H1 (cell line): ENCODE results near the gene ZBTB20. TPM values are rescaled to one million over a fixed set of nuclear protein-coding genes. Genes with fewer than 3 reads are reported as not detected.

Experiments
- CTCF ChIA-PET: fragments of 300-600 bp; sonication (Branson Sonifier 250); formaldehyde crosslinking; loops from one replicate; lab custom pipeline; 2021; ENCODE audit not compliant: partially characterized antibody; lab: Charles Lee
- POLR2A ChIA-PET: fragments of 300-600 bp; sonication (Branson Sonifier 250); formaldehyde crosslinking; loops from one replicate; lab custom pipeline; 2021; ENCODE audit warnings: inconsistent platforms; ENCODE audit not compliant: partially characterized antibody; lab: Charles Lee
- DNase-seq, 2 experiments: peaks; one replicate each; pipeline versions ENCODE4 v3.0.0 to v3.0.0-alpha.2; 2010 to 2022; ENCODE audit warnings: low spot score in 2 of 2, low read depth in 1 of 2, mixed read lengths in 1 of 2
- FAIRE-seq: peaks from 2 replicates; lab custom pipeline; 2011; peaks lifted over from hg19 to GRCh38; lab: Jason Lieb, UNC
- H2AFZ ChIP-seq: 2 replicates; pipeline ENCODE4 v1.8.1; 2012; ENCODE audit warnings: low read length, inconsistent platforms
- H2AK5ac ChIP-seq: 2 replicates; pipeline ENCODE4 v1.6.1; 2013; ENCODE audit warnings: low read depth, low read length
- H2BK120ac ChIP-seq: replicated peaks from 2 replicates; pipeline ENCODE3; 2013; ENCODE audit warnings: low read depth, low read length, inconsistent platforms
- H2BK12ac ChIP-seq: 2 replicates; pipeline ENCODE4 v1.6.1; 2013; ENCODE audit warnings: low read depth, low read length
- H2BK15ac ChIP-seq: 2 replicates; pipeline ENCODE4 v1.6.1; 2013; ENCODE audit warnings: low read length
- H2BK20ac ChIP-seq: 2 replicates; pipeline ENCODE4 v1.6.1; 2013; ENCODE audit warnings: low read length
- H2BK5ac ChIP-seq: 2 replicates; pipeline ENCODE4 v1.6.1; 2013; ENCODE audit warnings: low read depth, low read length
- H3K14ac ChIP-seq: 2 replicates; pipeline ENCODE4 v1.6.1; 2013; ENCODE audit warnings: inconsistent platforms; ENCODE audit not compliant: insufficient read length
- H3K18ac ChIP-seq: 2 replicates; pipeline ENCODE4 v1.6.1; 2013; ENCODE audit warnings: low read length; ENCODE audit errors: extremely low read depth
- H3K23ac ChIP-seq: 2 replicates; pipeline ENCODE4 v1.6.1; 2013; ENCODE audit warnings: inconsistent platforms; ENCODE audit not compliant: insufficient read length
- H3K23me2 ChIP-seq: 2 replicates; pipeline ENCODE4 v1.6.1; 2013; ENCODE audit warnings: low read depth, low read length
- H3K27ac ChIP-seq: 2 replicates; pipeline ENCODE4 v1.6.1; 2011; ENCODE audit warnings: low read depth, low read length, inconsistent platforms
- H3K27me3 ChIP-seq, 4 experiments: replicated peaks in 1 of 4; 1 replicate in 1 of 4; 2 replicates in 3 of 4; pipeline versions ENCODE4 v1.6.1 to v1.8.1; 2011 to 2013; ENCODE audit warnings: low read length in 3 of 4, mild to moderate bottlenecking in 3 of 4, inconsistent platforms in 2 of 4, mixed read lengths in 2 of 4, moderate library complexity in 1 of 4; ENCODE audit not compliant: control insufficient read depth in 3 of 4, insufficient read depth in 3 of 4; ENCODE audit errors: extremely low read depth in 1 of 4
- H3K36me3 ChIP-seq, 4 experiments: 2 replicates each; pipeline versions ENCODE4 v1.6.1 to v1.8.1; 2011 to 2013; ENCODE audit warnings: mild to moderate bottlenecking in 4 of 4, low read length in 3 of 4, moderate library complexity in 2 of 4, control low read depth in 1 of 4, inconsistent platforms in 1 of 4; ENCODE audit not compliant: insufficient read depth in 4 of 4, control insufficient read depth in 2 of 4
- H3K4ac ChIP-seq: replicated peaks from 2 replicates; pipeline ENCODE3; 2013; ENCODE audit warnings: low read length, low read depth, mixed read lengths, inconsistent platforms; ENCODE audit not compliant: insufficient read length
- H3K4me1 ChIP-seq, 4 experiments: replicated peaks in 1 of 4; 1 replicate in 1 of 4; 2 replicates in 3 of 4; pipeline versions ENCODE4 v1.6.1 to v1.8.1; 2011 to 2013; ENCODE audit warnings: low read length in 3 of 4, inconsistent platforms in 2 of 4, mixed read lengths in 1 of 4; ENCODE audit not compliant: insufficient read depth in 4 of 4, control insufficient read depth in 3 of 4
- H3K4me2 ChIP-seq, 2 experiments: 2 replicates each; pipeline versions ENCODE4 v1.6.1 to v1.8.1; 2011 to 2013; ENCODE audit warnings: low read depth in 2 of 2, low read length in 2 of 2, control low read depth in 1 of 2, inconsistent platforms in 1 of 2, mild to moderate bottlenecking in 1 of 2; ENCODE audit not compliant: insufficient read depth in 1 of 2
- H3K4me3 ChIP-seq, 4 experiments: fragments of 200-600, 300-600 bp in 1 of 4; sonication (generic), shearing (Covaris generic), sonication (Bioruptor Twin) in 1 of 4; 2 replicates each; pipeline versions ENCODE4 v1.5.1 to v1.8.1; 2011 to 2016; ENCODE audit warnings: low read length in 4 of 4, low read depth in 3 of 4, control low read depth in 2 of 4, inconsistent platforms in 2 of 4, mild to moderate bottlenecking in 2 of 4, mixed read lengths in 1 of 4, moderate library complexity in 1 of 4; ENCODE audit not compliant: insufficient read depth in 2 of 4; ENCODE audit errors: extremely low read depth in 1 of 4
- H3K56ac ChIP-seq: replicated peaks from 2 replicates; pipeline ENCODE3; 2013; ENCODE audit warnings: low read depth, mild to moderate bottlenecking, mixed read lengths, low read length, inconsistent platforms; ENCODE audit not compliant: insufficient read length
- H3K79me1 ChIP-seq: 2 replicates; pipeline ENCODE4 v1.6.1; 2013; ENCODE audit warnings: low read depth, low read length, control low read depth
- H3K79me2 ChIP-seq, 2 experiments: 2 replicates each; pipeline versions ENCODE4 v1.6.1 to v1.8.1; 2012 to 2013; ENCODE audit warnings: low read length in 2 of 2, mild to moderate bottlenecking in 2 of 2, inconsistent platforms in 1 of 2; ENCODE audit not compliant: insufficient read depth in 2 of 2, control insufficient read depth in 1 of 2
- H3K9ac ChIP-seq, 4 experiments: replicated peaks in 1 of 4; 1 replicate in 1 of 4; 2 replicates in 3 of 4; pipeline versions ENCODE4 v1.6.1 to v1.8.1; 2011 to 2013; ENCODE audit warnings: low read depth in 3 of 4, low read length in 3 of 4, control low read depth in 2 of 4, mild to moderate bottlenecking in 2 of 4, moderate library complexity in 2 of 4, inconsistent platforms in 1 of 4; ENCODE audit errors: extremely low read depth in 1 of 4
- H3K9me3 ChIP-seq, 2 experiments: 2 replicates each; pipeline versions ENCODE4 v1.6.1 to v1.8.1; 2012 to 2013; ENCODE audit warnings: mild to moderate bottlenecking in 2 of 2, moderate library complexity in 2 of 2, control low read depth in 1 of 2, inconsistent platforms in 1 of 2, low read depth in 1 of 2, low read length in 1 of 2, mixed read lengths in 1 of 2; ENCODE audit not compliant: insufficient read depth in 2 of 2
- H4K20me1 ChIP-seq, 2 experiments: replicated peaks in 1 of 2; 2 replicates each; pipeline versions ENCODE3 to v1.8.1; 2011 to 2013; ENCODE audit warnings: inconsistent platforms in 2 of 2, low read length in 2 of 2, mild to moderate bottlenecking in 1 of 2; ENCODE audit not compliant: insufficient read depth in 2 of 2, control insufficient read depth in 1 of 2
- H4K5ac ChIP-seq: 2 replicates; pipeline ENCODE4 v1.6.1; 2013; ENCODE audit warnings: low read length, low read depth, mixed read lengths, inconsistent platforms; ENCODE audit not compliant: insufficient read length
- H4K8ac ChIP-seq: 2 replicates; pipeline ENCODE4 v1.8.0; 2013; ENCODE audit warnings: mild to moderate bottlenecking, moderate library complexity, low read length, inconsistent platforms; ENCODE audit not compliant: insufficient read depth; ENCODE audit errors: extremely low read depth
- H4K91ac ChIP-seq: replicated peaks from 2 replicates; pipeline ENCODE3; 2013; ENCODE audit warnings: low read length, mixed read lengths, inconsistent platforms; ENCODE audit not compliant: insufficient read length
- BACH1 ChIP-seq: IDR thresholded peaks from 2 replicates; pipeline ENCODE4 v1.6.1; 2012; ENCODE audit warnings: low read length, improper control_type of control experiment
- CHD2 ChIP-seq: IDR thresholded peaks from 2 replicates; pipeline ENCODE4 v1.6.1; 2012; ENCODE audit warnings: low read length, improper control_type of control experiment
- CREB1 ChIP-seq: IDR thresholded peaks from 2 replicates; pipeline ENCODE4 v1.6.1; 2012; ENCODE audit warnings: inconsistent platforms
- HDAC6 ChIP-seq: IDR thresholded peaks from one replicate; pipeline ENCODE4 v1.7.1; 2012; ENCODE audit warnings: low read depth, mild to moderate bottlenecking, inconsistent platforms, low read length, moderate library complexity
- POLR2AphosphoS5 ChIP-seq: IDR thresholded peaks from 2 replicates; pipeline ENCODE4 v1.6.1; 2011; ENCODE audit warnings: low read depth, low read length
- SAP30 ChIP-seq: fragments of 300-600 bp; sonication (generic); IDR thresholded peaks from 2 replicates; pipeline ENCODE4 v1.7.1; 2012; ENCODE audit warnings: low read length, moderate library complexity, mild to moderate bottlenecking, inconsistent platforms; ENCODE audit not compliant: insufficient read depth, insufficient replicate concordance
- SIRT6 ChIP-seq: IDR thresholded peaks from one replicate; pipeline ENCODE4 v1.7.1; 2012; ENCODE audit warnings: low read length, inconsistent platforms
- SP2 ChIP-seq: IDR thresholded peaks from 2 replicates; pipeline ENCODE4 v1.6.1; 2012; ENCODE audit warnings: mild to moderate bottlenecking, low read length, inconsistent platforms
- TAF1 ChIP-seq: IDR thresholded peaks from 2 replicates; pipeline ENCODE4 v1.6.1; 2011; ENCODE audit warnings: mild to moderate bottlenecking, low read depth, low read length
- ZNF274 ChIP-seq: IDR thresholded peaks from 2 replicates; pipeline ENCODE4 v1.7.0; 2012; ENCODE audit warnings: low read length, borderline replicate concordance; ENCODE audit errors: extremely low read depth
- polyA plus RNA-seq, 7 experiments: library from polyadenylated mRNA; depleted of rRNA in 3 of 7; stranded (reverse) in 5 of 7; unstranded in 2 of 7; fragments of >200 nt in 5 of 7; fragments of 200-250 nt in 2 of 7; gene quantifications; 1 replicate in 5 of 7; 2 replicates in 1 of 7; 4 replicates in 1 of 7; pipeline versions ENCODE4 v1.2.1 to v1.2.3, GENCODE V29; 2011 to 2013; ENCODE audit warnings: missing spikeins in 2 of 7, mixed read lengths in 2 of 7
- total RNA-seq: library from RNA; stranded (reverse); fragmentation: NEBNext Ultra II Directional; extraction: Animal tissue kit (Norgen Biotek cat#: 25700); gene quantifications from 2 replicates; pipeline ENCODE4 v1.2.1, GENCODE V29; 2021
- TF ChIP-seq, protein P1 (sequence below): IDR thresholded peaks from 2 replicates; pipeline ENCODE4 v1.6.1; 2011; ENCODE audit warnings: low read depth, mild to moderate bottlenecking, low read length; ENCODE audit not compliant: insufficient read depth
- TF ChIP-seq, protein P2 (sequence below): IDR thresholded peaks from 2 replicates; pipeline ENCODE4 v1.6.1; 2012; ENCODE audit warnings: inconsistent platforms
- TF ChIP-seq, protein P3 (sequence below), 3 experiments: IDR thresholded peaks; 1 replicate in 2 of 3; 2 replicates in 1 of 3; pipeline versions ENCODE4 v1.5.1 to v1.6.1; 2011; ENCODE audit warnings: low read length in 3 of 3, mild to moderate bottlenecking in 3 of 3, inconsistent platforms in 2 of 3, low read depth in 1 of 3, moderate library complexity in 1 of 3; ENCODE audit not compliant: insufficient read depth in 1 of 3; ENCODE audit errors: control extremely low read depth in 1 of 3

ZBTB20 gene
- total and polyA plus RNA-seq, 2 of the 8 experiments (the other 6 are each of a cell fraction or from before 2014, with no cell fraction given): 0.35 to 1.3 TPM

GRCh38 chr3:115040246-115040645, 106.8 kb downstream of the ZBTB20 start:
- Histone ChIP-seq H3K4me3 (no peak overlapping the region), H4K5ac (no peak overlapping the region), H2AFZ (no peak overlapping the region), H3K9me3 (no peaks in the 10 kb centered on the region), H3K4me1 (no peaks in the 10 kb centered on the region), H3K23me2 (no peaks in the 10 kb centered on the region), H3K18ac (no peak overlapping the region), H3K36me3 (no peaks in the 10 kb centered on the region), H4K20me1 (no peaks in the 10 kb centered on the region), H3K79me1 (no peaks in the 10 kb centered on the region), H2BK20ac (no peak overlapping the region), H3K4me2 (no peak overlapping the region), H3K9ac (no peak overlapping the region), H3K27me3 (no peaks in the 10 kb centered on the region), H4K91ac (no peak overlapping the region), H3K4ac (no peak overlapping the region), H3K14ac (no peak overlapping the region), H2BK15ac (no peak overlapping the region), H3K27ac (no peak overlapping the region), H3K56ac (no peak overlapping the region), H3K79me2 (no peaks in the 10 kb centered on the region), H4K8ac (no peak overlapping the region), H2AK5ac (no peak overlapping the region), H2BK120ac (no peak overlapping the region), H2BK5ac (no peak overlapping the region), H3K23ac (no peak overlapping the region), H2BK12ac (no peak overlapping the region)
- ChIA-PET POLR2A (no interaction called here), CTCF (interaction anchor here (0.7 to 2.0 kb wide), 10 partner anchors 10 to 209 kb away, joined by 3 to 8 read pairs (median 3); no protein-coding TSS in a partner anchor)
- DNase-seq (no peak), FAIRE-seq (no peak)
- no peak for TF ChIP-seq BACH1
- no peak for TF ChIP-seq TAF1
- TF ChIP-seq SIRT6: no peak
- TF ChIP-seq ZNF274: no peak
- TF ChIP-seq POLR2AphosphoS5: no peak
- no peak for TF ChIP-seq SP2
- TF ChIP-seq SAP30: no peak
- TF ChIP-seq CHD2: no peak
- TF ChIP-seq, protein P1, sequence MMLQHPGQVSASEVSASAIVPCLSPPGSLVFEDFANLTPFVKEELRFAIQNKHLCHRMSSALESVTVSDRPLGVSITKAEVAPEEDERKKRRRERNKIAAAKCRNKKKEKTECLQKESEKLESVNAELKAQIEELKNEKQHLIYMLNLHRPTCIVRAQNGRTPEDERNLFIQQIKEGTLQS: no peak
- TF ChIP-seq, protein P2, sequence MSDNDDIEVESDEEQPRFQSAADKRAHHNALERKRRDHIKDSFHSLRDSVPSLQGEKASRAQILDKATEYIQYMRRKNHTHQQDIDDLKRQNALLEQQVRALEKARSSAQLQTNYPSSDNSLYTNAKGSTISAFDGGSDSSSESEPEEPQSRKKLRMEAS: no peak
- TF ChIP-seq, protein P3, sequence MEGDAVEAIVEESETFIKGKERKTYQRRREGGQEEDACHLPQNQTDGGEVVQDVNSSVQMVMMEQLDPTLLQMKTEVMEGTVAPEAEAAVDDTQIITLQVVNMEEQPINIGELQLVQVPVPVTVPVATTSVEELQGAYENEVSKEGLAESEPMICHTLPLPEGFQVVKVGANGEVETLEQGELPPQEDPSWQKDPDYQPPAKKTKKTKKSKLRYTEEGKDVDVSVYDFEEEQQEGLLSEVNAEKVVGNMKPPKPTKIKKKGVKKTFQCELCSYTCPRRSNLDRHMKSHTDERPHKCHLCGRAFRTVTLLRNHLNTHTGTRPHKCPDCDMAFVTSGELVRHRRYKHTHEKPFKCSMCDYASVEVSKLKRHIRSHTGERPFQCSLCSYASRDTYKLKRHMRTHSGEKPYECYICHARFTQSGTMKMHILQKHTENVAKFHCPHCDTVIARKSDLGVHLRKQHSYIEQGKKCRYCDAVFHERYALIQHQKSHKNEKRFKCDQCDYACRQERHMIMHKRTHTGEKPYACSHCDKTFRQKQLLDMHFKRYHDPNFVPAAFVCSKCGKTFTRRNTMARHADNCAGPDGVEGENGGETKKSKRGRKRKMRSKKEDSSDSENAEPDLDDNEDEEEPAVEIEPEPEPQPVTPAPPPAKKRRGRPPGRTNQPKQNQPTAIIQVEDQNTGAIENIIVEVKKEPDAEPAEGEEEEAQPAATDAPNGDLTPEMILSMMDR (IDR thresholded peaks at IDR 0.05; ENCODE audit: control extremely low read depth in 1 of 3, insufficient read depth in 1 of 3, low read depth in 1 of 3, low read length in 3 of 3): no peak
- no peak for TF ChIP-seq HDAC6
- no peak for TF ChIP-seq CREB1
